Uterus (tissue), 4 donors: ENCODE data around the gene ATRAID. TPM values are rescaled to one million over a fixed set of nuclear protein-coding genes. Genes with fewer than 3 reads are reported as not detected.
A peak's percentile ranks its signal among the peaks of the same experiment; 100 is the strongest.

Experiments used
- DNase-seq, 2 donors: peaks; one replicate each; pipeline ENCODE4 v3.0.0-alpha.2; 2019 to 2020
- H3K27ac ChIP-seq, 2 donors: fragments of 200-600 bp; sonication (generic); 1 replicate in 1 of 2; 2 replicates in 1 of 2; pipeline ENCODE4 v1.5.1; 2016 to 2018
- H3K27me3 ChIP-seq, 2 donors: fragments of 200-600 bp; sonication (generic); one replicate each; pipeline ENCODE4 v1.5.1; 2018 to 2019; ENCODE audit warnings: control low read depth in 1 of 2
- H3K36me3 ChIP-seq, 2 donors: fragments of 200-600 bp; sonication (generic); one replicate each; pipeline ENCODE4 v1.5.1; 2019; ENCODE audit warnings: control low read depth in 1 of 2
- H3K4me1 ChIP-seq, 2 donors: fragments of 200-600 bp; sonication (generic); one replicate each; pipeline ENCODE4 v1.5.1; 2018 to 2019; ENCODE audit warnings: control low read depth in 1 of 2
- H3K4me3 ChIP-seq, 2 donors: fragments of 200-600 bp; sonication (generic); 1 replicate in 1 of 2; 2 replicates in 1 of 2; pipeline ENCODE4 v1.5.1; 2018 to 2019; ENCODE audit warnings: mild to moderate bottlenecking in 1 of 2
- H3K9me3 ChIP-seq, 2 donors: fragments of 200-600 bp; sonication (generic); one replicate each; pipeline ENCODE4 v1.5.1; 2019; ENCODE audit warnings: control low read depth in 1 of 2
- POLR2A ChIP-seq, 2 donors: fragments of 450-650 bp; IDR thresholded peaks; one replicate each; pipeline ENCODE4 v1.6.1; 2016; ENCODE audit warnings: antibody characterized with exemption in 2 of 2, mild to moderate bottlenecking in 1 of 2, moderate library complexity in 1 of 2
- intact Hi-C: fragments of 100-400 bp; cut with DNase I; formaldehyde crosslinking; loops from one replicate; pipeline ENCODE4 v1.15.1; 2023; ENCODE audit warnings: low total_unique reads
- total RNA-seq, 4 donors: library from RNA; depleted of rRNA in 3 of 4; stranded (reverse); fragments of >200 nt in 3 of 4; gene quantifications; one replicate each; pipeline versions ENCODE4 v1.1.0 to v1.2.4, GENCODE V29; 2014 to 2023
- TF ChIP-seq, protein P1 (sequence below), 4 experiments: fragments of 200-600 bp in 2 of 4; fragments of 450-650 bp in 2 of 4; sonication (generic) in 2 of 4; IDR thresholded peaks; one replicate each; pipeline ENCODE4 v1.5.1; 2016 to 2019; ENCODE audit warnings: antibody characterized with exemption in 4 of 4, mild to moderate bottlenecking in 2 of 4, moderate library complexity in 1 of 4
- donor health status: DM: yes; HTN: yes; CAD: no.

The ATRAID gene
- total RNA-seq, 4 donors from 2014 or later, result 105 to 235 (median 144) TPM

DNA sequence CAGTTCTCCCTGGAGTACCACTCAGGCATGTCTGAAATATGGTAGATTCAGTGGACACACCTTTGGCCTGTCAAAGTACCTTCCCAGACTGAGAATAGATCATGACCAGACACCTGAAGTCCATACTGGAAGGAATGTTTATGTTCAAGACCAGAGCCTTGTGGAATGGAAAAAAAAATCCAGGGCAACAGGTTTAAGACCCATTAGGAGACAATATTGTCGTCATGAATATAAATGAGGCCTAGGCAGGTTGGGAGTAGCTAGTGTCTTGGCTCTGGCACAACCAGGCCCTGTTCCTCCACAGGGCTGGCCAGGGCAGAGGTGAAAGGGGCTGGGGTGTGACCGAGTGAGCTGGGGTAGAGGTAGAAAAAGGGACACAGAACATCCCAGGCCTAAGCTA lies 13.2 kb upstream of the ATRAID start:
- TF ChIP-seq, protein P1, sequence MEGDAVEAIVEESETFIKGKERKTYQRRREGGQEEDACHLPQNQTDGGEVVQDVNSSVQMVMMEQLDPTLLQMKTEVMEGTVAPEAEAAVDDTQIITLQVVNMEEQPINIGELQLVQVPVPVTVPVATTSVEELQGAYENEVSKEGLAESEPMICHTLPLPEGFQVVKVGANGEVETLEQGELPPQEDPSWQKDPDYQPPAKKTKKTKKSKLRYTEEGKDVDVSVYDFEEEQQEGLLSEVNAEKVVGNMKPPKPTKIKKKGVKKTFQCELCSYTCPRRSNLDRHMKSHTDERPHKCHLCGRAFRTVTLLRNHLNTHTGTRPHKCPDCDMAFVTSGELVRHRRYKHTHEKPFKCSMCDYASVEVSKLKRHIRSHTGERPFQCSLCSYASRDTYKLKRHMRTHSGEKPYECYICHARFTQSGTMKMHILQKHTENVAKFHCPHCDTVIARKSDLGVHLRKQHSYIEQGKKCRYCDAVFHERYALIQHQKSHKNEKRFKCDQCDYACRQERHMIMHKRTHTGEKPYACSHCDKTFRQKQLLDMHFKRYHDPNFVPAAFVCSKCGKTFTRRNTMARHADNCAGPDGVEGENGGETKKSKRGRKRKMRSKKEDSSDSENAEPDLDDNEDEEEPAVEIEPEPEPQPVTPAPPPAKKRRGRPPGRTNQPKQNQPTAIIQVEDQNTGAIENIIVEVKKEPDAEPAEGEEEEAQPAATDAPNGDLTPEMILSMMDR (IDR thresholded peaks at IDR 0.05), result no peak
- TF ChIP-seq POLR2A (IDR thresholded peaks at IDR 0.05), result no peak
- Histone ChIP-seq H3K4me3 (no peak overlapping the region), H3K9me3 (no peaks in the 10 kb centered on the region), H3K27ac (peak overlapping the region in 1 of 2 donors; percentile 22), H3K36me3 (no peaks in the 10 kb centered on the region), H3K4me1 (no peaks in the 10 kb centered on the region), H3K27me3 (no peaks in the 10 kb centered on the region)
- DNase-seq, result no peak
- intact Hi-C loops, result loop anchor here (10.0 kb wide), 1 partner anchor 64 kb away; the partner anchor contains the start of genes PREB and PRR30

DNA sequence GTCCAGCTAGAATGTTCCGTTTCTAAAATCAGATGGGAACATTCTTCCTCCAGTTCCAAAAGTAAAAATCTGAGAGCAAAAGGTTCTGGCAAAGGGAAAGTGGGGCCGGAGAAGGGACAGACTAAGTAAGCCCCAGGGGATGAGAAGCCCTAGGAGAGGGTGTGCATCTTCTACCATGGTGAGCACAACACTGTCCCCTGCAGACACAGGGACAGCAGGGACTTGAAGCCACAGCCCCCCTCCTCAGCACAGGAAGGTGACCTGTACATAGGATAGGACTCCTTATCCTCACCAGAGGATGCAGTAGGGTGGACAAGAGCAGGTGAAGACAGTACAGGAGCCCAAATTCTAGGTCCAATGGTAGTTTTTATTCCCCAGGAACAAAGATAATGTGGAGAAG lies 12.6 kb upstream of the ATRAID start:
- Histone ChIP-seq H3K27me3 (no peaks in the 10 kb centered on the region), H3K9me3 (no peaks in the 10 kb centered on the region)
- intact Hi-C loops, result loop anchor here (10.0 kb wide), 1 partner anchor 64 kb away; the partner anchor contains the start of genes PREB and PRR30

DNA sequence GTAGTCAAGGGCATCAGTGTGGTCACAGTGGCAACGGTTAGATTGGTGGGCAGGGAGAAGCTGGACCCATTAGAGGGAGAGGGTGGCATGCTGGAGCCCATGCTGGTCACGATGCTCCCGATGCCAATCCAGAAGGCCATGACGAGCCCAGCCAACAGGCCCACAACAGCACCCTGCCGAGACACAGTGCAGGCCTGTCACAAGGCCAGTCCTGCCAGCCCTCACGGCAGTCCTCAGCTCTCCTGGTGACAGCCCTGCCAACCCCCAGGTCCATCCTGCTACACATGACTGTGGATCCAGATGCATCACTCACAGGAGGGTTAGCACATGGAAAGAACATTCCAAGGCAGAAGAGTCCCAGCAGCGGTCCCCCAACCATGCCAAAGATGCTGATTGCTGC lies 10.2 kb upstream of the ATRAID start:
- intact Hi-C loops, result no loop called here
- H3K36me3 ChIP-seq, result no peaks in the 10 kb centered on the region
- no peaks in the 10 kb centered on the region for H3K4me1 ChIP-seq
- no peak overlapping the region for H3K27ac ChIP-seq
- H3K27me3 ChIP-seq, result no peaks in the 10 kb centered on the region
- no peaks in the 10 kb centered on the region for H3K9me3 ChIP-seq
- DNase-seq, result no peak
- TF ChIP-seq, protein P1 (IDR thresholded peaks at IDR 0.05), result no peak
- TF ChIP-seq POLR2A (IDR thresholded peaks at IDR 0.05), result no peak
- no peak overlapping the region for H3K4me3 ChIP-seq

More for the DNA sequence above, 12.6 kb upstream of the ATRAID start:
- no peak for DNase-seq
- TF ChIP-seq POLR2A (IDR thresholded peaks at IDR 0.05), result no peak
- TF ChIP-seq, protein P1 (IDR thresholded peaks at IDR 0.05), result no peak
- Histone ChIP-seq H3K27ac (peak overlapping the region; percentile 14 to 22), H3K4me1 (no peaks in the 10 kb centered on the region), H3K4me3 (no peak overlapping the region), H3K36me3 (no peaks in the 10 kb centered on the region)

DNA sequence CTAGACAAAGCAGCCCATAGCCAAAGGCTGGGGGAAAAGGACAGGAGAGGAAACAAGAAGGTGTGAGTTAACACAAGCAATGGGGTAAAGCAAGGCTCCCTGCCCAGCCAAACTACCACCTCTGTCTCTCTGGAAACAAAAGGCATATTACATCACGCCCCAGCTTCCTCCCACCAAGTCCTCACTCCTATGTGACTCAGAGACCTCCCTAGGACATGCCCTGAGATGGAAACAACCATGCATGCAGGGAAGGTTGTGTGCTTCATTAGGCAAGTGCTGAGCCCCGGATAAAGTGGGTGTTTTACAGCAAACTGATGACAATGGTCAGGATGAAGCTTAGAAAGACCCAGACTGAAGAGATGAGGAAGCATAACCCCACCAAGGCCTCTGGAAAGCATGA lies 9.0 kb upstream of the ATRAID start:
- no peaks in the 10 kb centered on the region for H3K4me1 ChIP-seq
- no peaks in the 10 kb centered on the region for H3K27me3 ChIP-seq
- TF ChIP-seq, protein P1 (IDR thresholded peaks at IDR 0.05), result no peak
- TF ChIP-seq POLR2A (IDR thresholded peaks at IDR 0.05), result no peak
- H3K27ac ChIP-seq, result no peak overlapping the region
- DNase-seq, result no peak
- no peak overlapping the region for H3K4me3 ChIP-seq
- H3K9me3 ChIP-seq, result no peaks in the 10 kb centered on the region
- no peaks in the 10 kb centered on the region for H3K36me3 ChIP-seq
- intact Hi-C loops, result no loop called here

DNA sequence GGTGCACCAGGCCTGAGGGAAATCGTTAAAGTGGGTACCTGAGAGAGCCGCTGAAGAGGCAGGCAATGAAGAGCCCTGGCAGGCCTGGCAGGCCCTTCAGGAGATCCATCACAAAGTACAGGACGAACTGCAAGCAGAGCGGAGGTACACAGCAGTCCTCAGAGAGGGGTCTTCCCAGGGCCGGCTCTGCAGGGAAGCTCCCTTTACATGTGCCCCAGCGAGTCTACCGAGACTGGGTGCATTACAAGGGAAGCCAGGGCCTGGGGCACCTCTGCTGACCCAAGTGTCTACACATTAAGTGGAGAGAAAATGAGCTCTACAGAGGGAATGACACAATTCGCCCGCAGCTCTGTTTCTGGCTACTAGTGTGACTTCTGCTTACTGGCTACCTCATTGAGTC lies 8.1 kb upstream of the ATRAID start:
- Histone ChIP-seq H3K9me3 (no peaks in the 10 kb centered on the region), H3K36me3 (no peaks in the 10 kb centered on the region), H3K27ac (no peak overlapping the region), H3K4me3 (no peak overlapping the region), H3K4me1 (no peaks in the 10 kb centered on the region), H3K27me3 (no peaks in the 10 kb centered on the region)
- intact Hi-C loops, result no loop called here
- TF ChIP-seq, protein P1 (IDR thresholded peaks at IDR 0.05), result no peak
- TF ChIP-seq POLR2A (IDR thresholded peaks at IDR 0.05), result no peak
- DNase-seq, result no peak
